Activated CD8-positive, alpha-beta T cell treated with anti-CD3 and anti-CD28 coated beads, Interleukin-2, amount 10 ng/mL, durations not matched to agents 7 days and 5 days (primary cell): ENCODE data around the gene SPANXN2. TPM values are rescaled to one million over a fixed set of nuclear protein-coding genes. Genes with fewer than 3 reads are reported as not detected.

Experiments used
- ATAC-seq: fragments of 150-1000 bp; cut with Tn5 transposase; one replicate; pipeline ENCODE4 v1.10.0; 2021; ENCODE audit warnings: moderate library complexity
- CTCF ChIA-PET: fragments of 350-600 bp; sonication (Branson Sonifier 250); formaldehyde crosslinking; loops from one replicate; lab custom pipeline; 2021; ENCODE audit warnings: antibody characterized with exemption; lab: Charles Lee
- POLR2A ChIA-PET: fragments of 350-600 bp; sonication (Branson Sonifier 250); formaldehyde crosslinking; loops from one replicate; lab custom pipeline; 2021; ENCODE audit warnings: antibody characterized with exemption; lab: Charles Lee
- DNase-seq: peaks from one replicate; pipeline ENCODE4 v3.0.0-alpha.2; 2020
- H3K27ac Mint-ChIP-seq: one replicate; pipeline ENCODE4 v1.8.0; 2021; ENCODE audit warnings: mild to moderate bottlenecking, mixed read lengths
- H3K27me3 Mint-ChIP-seq: one replicate; pipeline ENCODE4 v1.8.0; 2021; ENCODE audit warnings: low read depth, mixed read lengths
- H3K36me3 Mint-ChIP-seq: one replicate; pipeline ENCODE4 v1.8.0; 2021; ENCODE audit warnings: low read depth, mixed read lengths
- H3K4me1 Mint-ChIP-seq: one replicate; pipeline ENCODE4 v1.8.0; 2021; ENCODE audit warnings: low read depth, mixed read lengths
- H3K4me3 Mint-ChIP-seq: one replicate; pipeline ENCODE4 v1.8.0; 2021; ENCODE audit warnings: mild to moderate bottlenecking, mixed read lengths
- H3K9me3 Mint-ChIP-seq: one replicate; pipeline ENCODE4 v1.8.0; 2022; ENCODE audit warnings: mixed read lengths; ENCODE audit not compliant: insufficient read depth
- total RNA-seq, 2 experiments: library from RNA; stranded (reverse); gene quantifications; one replicate each; pipeline ENCODE4 v1.2.3, GENCODE V29; 2021

SPANXN2 gene
- total RNA-seq, 2 experiments from 2014 or later: not detected

DNA sequence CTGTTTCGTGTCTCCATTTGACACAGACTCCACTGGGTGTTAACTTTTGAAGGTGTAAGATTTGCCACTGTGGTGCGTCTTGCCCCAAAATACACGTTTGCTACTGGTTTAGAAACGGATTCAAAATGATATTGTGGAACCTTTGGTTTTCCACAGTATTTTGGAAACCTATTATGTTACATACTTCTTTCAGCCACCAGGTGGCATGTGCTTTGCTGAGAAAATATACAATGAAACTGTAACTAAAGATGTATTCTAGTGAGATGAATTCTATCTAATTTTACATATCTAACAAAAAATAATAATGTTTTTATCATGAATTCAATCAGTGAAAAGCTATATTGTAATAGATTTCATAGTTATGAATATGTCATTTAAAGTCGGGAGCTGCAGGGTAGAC is 56.2 kb downstream of the SPANXN2 start:
- no peak overlapping the region for H3K4me3 Mint-ChIP-seq
- POLR2A ChIA-PET: no interaction called here
- DNase-seq: no peak
- CTCF ChIA-PET: no interaction called here
- ATAC-seq: no peak
- no peaks in the 10 kb centered on the region for H3K36me3 Mint-ChIP-seq
- no peak overlapping the region for H3K27ac Mint-ChIP-seq
- H3K9me3 Mint-ChIP-seq: no peaks in the 10 kb centered on the region
- no peaks in the 10 kb centered on the region for H3K27me3 Mint-ChIP-seq
- H3K4me1 Mint-ChIP-seq: no peaks in the 10 kb centered on the region

DNA sequence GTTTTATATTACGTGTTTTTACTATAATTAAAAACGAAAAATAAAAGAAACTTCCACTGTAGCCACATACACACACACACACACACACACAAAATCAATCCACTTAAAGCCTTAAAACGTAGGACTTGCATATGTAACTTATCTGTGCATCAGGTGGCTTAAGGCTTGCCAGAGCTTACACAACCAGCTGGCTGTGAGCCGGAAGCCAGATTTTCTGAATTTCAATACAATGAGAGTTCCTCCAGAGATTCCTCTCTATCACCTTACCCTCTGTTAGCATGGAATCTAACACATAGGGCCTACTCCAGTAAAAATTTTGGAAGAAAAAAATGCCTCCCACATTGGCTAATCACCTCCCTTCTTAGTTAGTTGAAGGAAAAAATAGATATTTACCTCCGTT is 56.8 kb downstream of the SPANXN2 start:
- Mint-ChIP-seq H3K9me3 (no peaks in the 10 kb centered on the region), H3K27me3 (no peaks in the 10 kb centered on the region), H3K4me1 (no peaks in the 10 kb centered on the region), H3K4me3 (no peak overlapping the region), H3K36me3 (no peaks in the 10 kb centered on the region), H3K27ac (no peak overlapping the region)
- ATAC-seq: no peak
- DNase-seq: no peak
- CTCF ChIA-PET: no interaction called here
- POLR2A ChIA-PET: no interaction called here

Other genes with a start within 250 kb of the SPANXN2 start
- gene SPANXN3, start 203.3 kb downstream of the SPANXN2 start, total RNA-seq: not detected
- gene SLITRK4, start 84.7 kb downstream of the SPANXN2 start, total RNA-seq: not detected
- gene UBE2NL, start 163.3 kb upstream of the SPANXN2 start, total RNA-seq: not detected